HG02870 (cell line): Measurements from ENCODE around the gene RNF181.
A peak's percentile ranks its signal among the peaks of the same experiment; 100 is the strongest.
"Not testable (repeated sequence)": the region's sequence is repeated elsewhere in the genome, so short reads cannot be mapped to it uniquely, and the experiment has no call there.

ENCODE experiments used
- ATAC-seq: cut with Tn5 transposase; IDR thresholded peaks from one replicate; pipeline ENCODE4 v1.9.1; 2021; ENCODE audit warnings: mild to moderate bottlenecking, moderate library complexity; ENCODE audit not compliant: unreplicated experiment

RNF181 gene

GRCh38 chr2:85594715-85595300 is 737 bp upstream of the RNF181 start:
- no peak for ATAC-seq

DNA sequence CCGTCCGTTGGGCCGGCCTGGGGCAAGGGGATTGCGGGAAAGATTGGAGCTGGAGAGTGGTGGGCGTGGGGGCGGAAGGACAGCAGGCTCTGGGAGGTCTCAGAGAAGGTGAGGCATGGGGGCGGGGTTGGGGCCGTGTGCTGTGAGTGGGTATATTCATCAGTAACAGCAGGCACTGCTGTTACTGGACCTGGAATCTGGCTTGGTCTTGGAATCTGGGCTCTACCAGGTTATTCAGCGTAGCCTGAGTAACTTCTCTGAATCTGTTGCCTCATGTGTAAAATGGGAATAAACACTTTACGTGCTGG is 435 bp downstream of the RNF181 start:
- no peak for ATAC-seq

DNA sequence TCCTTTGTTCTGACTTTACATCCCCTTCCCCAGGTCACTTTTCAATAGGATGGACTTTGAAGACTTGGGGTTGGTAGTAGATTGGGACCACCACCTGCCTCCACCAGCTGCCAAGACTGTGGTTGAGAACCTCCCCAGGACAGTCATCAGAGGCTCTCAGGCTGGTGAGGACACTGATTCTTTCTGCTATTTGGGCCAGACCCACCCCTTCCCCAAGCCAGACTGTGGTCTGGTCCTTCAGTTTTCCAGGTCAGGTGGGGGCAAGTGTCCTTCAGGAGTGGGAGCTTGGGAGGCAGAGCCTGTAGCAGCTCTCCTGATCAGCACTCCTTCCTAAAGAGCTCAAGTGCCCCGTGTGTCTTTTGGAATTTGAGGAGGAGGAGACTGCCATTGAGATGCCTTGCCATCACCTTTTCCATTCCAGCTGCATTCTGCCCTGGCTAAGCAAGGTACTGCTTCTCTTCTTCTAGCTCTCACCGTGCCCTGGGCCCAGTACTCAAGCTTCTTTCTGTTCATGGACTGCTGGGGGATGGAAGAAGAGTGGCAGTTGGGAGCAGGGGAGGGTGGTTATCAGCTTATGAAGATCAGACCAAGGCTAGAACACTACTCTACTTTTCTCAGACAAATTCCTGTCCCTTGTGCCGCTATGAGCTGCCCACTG is 1.1 kb downstream of the RNF181 start:
- no peak for ATAC-seq

GRCh38 chr2:85597241-85597640 is 1.7 kb downstream of the RNF181 start:
- no peak for ATAC-seq

- ATAC-seq: no peak
Measured at GRCh38 chr2:85598594-85599340, 3.2 kb downstream of the RNF181 start.

DNA sequence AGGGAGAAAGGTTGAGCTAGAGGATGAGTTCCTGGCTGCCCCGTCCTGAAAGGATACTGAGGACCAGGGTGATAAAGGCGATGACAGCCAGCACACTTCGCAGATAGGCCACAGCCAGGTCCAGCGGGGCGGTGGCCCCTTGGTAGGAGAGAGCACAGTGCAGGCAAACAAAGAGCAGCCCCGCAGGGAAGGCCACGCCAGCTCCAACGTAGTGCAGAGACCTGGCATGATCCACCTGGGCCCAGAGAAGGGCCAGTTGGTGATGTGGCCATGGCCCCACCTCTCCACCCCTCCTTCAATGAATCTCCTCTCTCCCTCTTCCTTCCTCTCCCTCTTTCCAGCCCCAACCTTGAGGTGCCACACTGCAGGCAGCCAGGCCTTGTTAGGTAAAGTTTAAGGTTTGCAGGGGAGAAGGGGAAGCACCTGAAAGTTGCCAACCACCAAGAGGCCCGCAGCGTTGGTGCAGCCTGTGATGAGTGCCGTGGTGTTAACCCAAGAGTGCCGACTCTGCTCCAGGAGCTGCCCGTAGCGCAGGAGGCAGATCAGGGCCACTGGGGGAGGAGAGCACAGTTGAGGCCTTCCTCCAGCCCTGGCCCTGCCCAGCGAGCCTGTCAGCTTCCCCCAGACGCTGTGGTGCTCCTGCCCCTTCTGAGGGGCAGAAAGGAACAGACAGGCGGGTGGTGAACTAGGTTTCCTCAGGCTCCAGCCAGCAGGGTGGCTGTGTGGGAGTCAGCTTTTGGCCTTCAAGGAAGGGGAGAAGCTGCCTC is 4.1 kb downstream of the RNF181 start:
- no peak for ATAC-seq

- ATAC-seq: no peak
Measured at GRCh38 chr2:85600235-85600575, 4.7 kb downstream of the RNF181 start.

- ATAC-seq: no peak
Measured at GRCh38 chr2:85600951-85601770, 5.6 kb downstream of the RNF181 start.

GRCh38 chr2:85601771-85602475 is 6.4 kb downstream of the RNF181 start:
- peak; percentile 39 for ATAC-seq

GRCh38 chr2:85602476-85603234 is 7.1 kb downstream of the RNF181 start, which contains the start of gene TMEM150A:
TSS of gene TMEM150A (minus strand) at chr2:85602698. CDS start at chr2:85601948, 750 bp downstream.
- peak; percentile 95 for ATAC-seq

GRCh38 chr2:85604133-85604444 is 8.5 kb downstream of the RNF181 start:
- not testable (repeated sequence) for ATAC-seq

- ATAC-seq: no peak
Measured at GRCh38 chr2:85604568-85605339, 9.2 kb downstream of the RNF181 start.

DNA sequence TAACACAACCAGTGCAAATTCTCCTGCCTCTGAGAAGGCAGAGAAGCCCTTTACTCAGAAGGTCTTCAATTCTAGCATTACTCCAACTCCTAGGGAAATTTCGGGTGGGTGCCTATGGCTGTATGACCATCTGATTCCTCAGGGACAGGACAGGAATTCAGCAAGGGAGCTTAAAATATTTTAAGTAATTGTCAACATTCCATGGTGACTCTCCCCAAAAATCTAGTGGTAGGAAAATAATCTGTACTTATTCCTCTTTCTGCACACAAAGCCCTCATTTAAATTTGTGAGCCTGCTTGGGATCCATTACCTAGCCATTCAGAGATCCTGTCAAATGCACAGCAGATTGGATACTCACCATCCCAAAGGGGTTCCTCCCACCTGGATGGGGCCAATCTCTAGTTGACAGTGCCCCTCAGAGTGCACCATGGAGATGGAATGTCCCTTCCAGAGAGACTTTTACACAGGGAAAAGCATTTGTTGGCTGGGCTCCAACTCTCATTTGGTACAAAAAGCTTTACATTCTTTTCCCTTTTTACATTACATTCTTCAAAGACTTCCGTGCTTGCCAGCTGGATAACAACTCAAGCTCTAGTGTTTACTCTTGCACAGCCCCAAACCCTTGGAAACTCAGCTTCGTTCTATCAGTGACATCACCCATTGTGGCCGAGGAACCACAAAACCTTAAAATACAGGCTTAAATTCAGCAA is 10.0 kb downstream of the RNF181 start:
- ATAC-seq: no peak

GRCh38 chr2:85606116-85606455 is 10.5 kb downstream of the RNF181 start:
- no peak for ATAC-seq

GRCh38 chr2:85607268-85608215 is 12.0 kb downstream of the RNF181 start:
- no peak for ATAC-seq

GRCh38 chr2:85611217-85611704 is 15.7 kb downstream of the RNF181 start:
- no peak for ATAC-seq
